K562 (cell line): ENCODE results near the gene ATP6V0A4.

Experiments used
- EHMT2 ChIP-seq: fragments of 450-650 bp; IDR thresholded peaks from 2 replicates; pipeline ENCODE4 v1.6.1; 2018; ENCODE audit warnings: antibody characterized with exemption
- ETV1 ChIP-seq: fragments of 450-650 bp; conservative IDR thresholded peaks from 2 replicates; pipeline ENCODE4 v1.6.1; 2016; ENCODE audit warnings: missing genetic modification characterization, control low read depth, low read depth, missing compliant biosample characterization
- EZH2 ChIP-seq: IDR thresholded peaks from 2 replicates; pipeline ENCODE4 v1.6.1; 2012; ENCODE audit warnings: low read depth, mild to moderate bottlenecking, inconsistent platforms, low read length, borderline replicate concordance
- TAF1 ChIP-seq: IDR thresholded peaks from 2 replicates; pipeline ENCODE4 v1.6.1; 2011; ENCODE audit warnings: mild to moderate bottlenecking, low read length, moderate library complexity; ENCODE audit not compliant: insufficient read depth, control insufficient read depth, severe bottlenecking; ENCODE audit errors: extremely low read depth
- ZKSCAN8 ChIP-seq: fragments of 200-800 bp; sonication (Bioruptor generic); IDR thresholded peaks from 2 replicates; pipeline ENCODE4 v1.6.1; 2016; ENCODE audit warnings: missing genetic modification characterization, missing compliant biosample characterization
- ZNF263 ChIP-seq: sonication (generic); formaldehyde crosslinking; IDR thresholded peaks from 2 replicates; pipeline ENCODE4 v1.8.0; 2022; ENCODE audit warnings: mild to moderate bottlenecking, missing genetic modification reagents, borderline replicate concordance
- ZZZ3 ChIP-seq: fragments of 450-650 bp; IDR thresholded peaks from 2 replicates; pipeline ENCODE4 v1.6.1; 2016; ENCODE audit warnings: antibody characterized with exemption, mild to moderate bottlenecking, moderate library complexity
- TF ChIP-seq, protein P1 (sequence below), 3 experiments: IDR thresholded peaks in 2 of 3; conservative IDR thresholded peaks in 1 of 3; 2 replicates each; pipeline ENCODE4 v1.5.1; 2011 to 2012; ENCODE audit warnings: low read length in 3 of 3, mild to moderate bottlenecking in 3 of 3, control low read depth in 2 of 3, improper control_type of control experiment in 1 of 3, inconsistent platforms in 1 of 3, low read depth in 1 of 3, mixed read lengths in 1 of 3, moderate library complexity in 1 of 3; ENCODE audit not compliant: insufficient read depth in 2 of 3
- TF ChIP-seq, protein P2 (sequence below), 2 experiments: fragments of 450-650 bp; formaldehyde crosslinking in 1 of 2; IDR thresholded peaks; 2 replicates each; pipeline versions ENCODE4 v1.4.0 to v1.6.1; 2014 to 2020; ENCODE audit warnings: mild to moderate bottlenecking in 2 of 2, borderline replicate concordance in 1 of 2, low read depth in 1 of 2
- TF ChIP-seq, protein P3 (sequence below): sonication (generic); formaldehyde crosslinking; IDR thresholded peaks from 2 replicates; pipeline ENCODE4 v1.5.0; 2020; ENCODE audit warnings: missing genetic modification reagents

DNA sequence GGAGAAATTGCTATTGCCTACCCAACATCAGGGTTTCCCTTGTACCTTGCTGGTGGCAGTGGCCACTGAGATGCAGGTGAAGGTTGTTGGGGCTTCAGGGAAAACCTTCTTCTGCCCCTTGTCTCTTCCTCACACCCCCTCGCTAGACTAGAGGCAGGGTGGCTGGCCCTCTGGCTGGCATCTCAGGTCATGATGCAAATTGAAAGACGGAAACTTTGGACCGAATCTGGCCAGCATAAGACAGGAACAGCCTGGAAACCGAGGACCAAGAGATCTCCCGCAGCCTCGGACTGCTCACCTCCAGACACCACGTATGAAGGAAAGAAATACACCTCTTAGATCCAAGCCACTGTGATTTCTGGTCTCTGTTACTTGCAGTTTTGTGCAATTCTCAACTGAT lies 99.7 kb downstream of the ATP6V0A4 start:
- TF ChIP-seq, protein P1, sequence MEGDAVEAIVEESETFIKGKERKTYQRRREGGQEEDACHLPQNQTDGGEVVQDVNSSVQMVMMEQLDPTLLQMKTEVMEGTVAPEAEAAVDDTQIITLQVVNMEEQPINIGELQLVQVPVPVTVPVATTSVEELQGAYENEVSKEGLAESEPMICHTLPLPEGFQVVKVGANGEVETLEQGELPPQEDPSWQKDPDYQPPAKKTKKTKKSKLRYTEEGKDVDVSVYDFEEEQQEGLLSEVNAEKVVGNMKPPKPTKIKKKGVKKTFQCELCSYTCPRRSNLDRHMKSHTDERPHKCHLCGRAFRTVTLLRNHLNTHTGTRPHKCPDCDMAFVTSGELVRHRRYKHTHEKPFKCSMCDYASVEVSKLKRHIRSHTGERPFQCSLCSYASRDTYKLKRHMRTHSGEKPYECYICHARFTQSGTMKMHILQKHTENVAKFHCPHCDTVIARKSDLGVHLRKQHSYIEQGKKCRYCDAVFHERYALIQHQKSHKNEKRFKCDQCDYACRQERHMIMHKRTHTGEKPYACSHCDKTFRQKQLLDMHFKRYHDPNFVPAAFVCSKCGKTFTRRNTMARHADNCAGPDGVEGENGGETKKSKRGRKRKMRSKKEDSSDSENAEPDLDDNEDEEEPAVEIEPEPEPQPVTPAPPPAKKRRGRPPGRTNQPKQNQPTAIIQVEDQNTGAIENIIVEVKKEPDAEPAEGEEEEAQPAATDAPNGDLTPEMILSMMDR (IDR thresholded peaks at IDR 0.05 in 2 of 3, conservative IDR thresholded peaks at IDR 0.05 in 1 of 3; ENCODE audit: insufficient read depth in 2 of 3, low read depth in 1 of 3, low read length in 3 of 3), result no peak
- no peak for TF ChIP-seq EZH2
- TF ChIP-seq ZZZ3, result no peak
- no peak for TF ChIP-seq EHMT2
- TF ChIP-seq ZKSCAN8, result no peak
- TF ChIP-seq ZNF263 (CRISPR knock-in tag), result no peak
- no peak for TF ChIP-seq ETV1 (tag)
- TF ChIP-seq, protein P2, sequence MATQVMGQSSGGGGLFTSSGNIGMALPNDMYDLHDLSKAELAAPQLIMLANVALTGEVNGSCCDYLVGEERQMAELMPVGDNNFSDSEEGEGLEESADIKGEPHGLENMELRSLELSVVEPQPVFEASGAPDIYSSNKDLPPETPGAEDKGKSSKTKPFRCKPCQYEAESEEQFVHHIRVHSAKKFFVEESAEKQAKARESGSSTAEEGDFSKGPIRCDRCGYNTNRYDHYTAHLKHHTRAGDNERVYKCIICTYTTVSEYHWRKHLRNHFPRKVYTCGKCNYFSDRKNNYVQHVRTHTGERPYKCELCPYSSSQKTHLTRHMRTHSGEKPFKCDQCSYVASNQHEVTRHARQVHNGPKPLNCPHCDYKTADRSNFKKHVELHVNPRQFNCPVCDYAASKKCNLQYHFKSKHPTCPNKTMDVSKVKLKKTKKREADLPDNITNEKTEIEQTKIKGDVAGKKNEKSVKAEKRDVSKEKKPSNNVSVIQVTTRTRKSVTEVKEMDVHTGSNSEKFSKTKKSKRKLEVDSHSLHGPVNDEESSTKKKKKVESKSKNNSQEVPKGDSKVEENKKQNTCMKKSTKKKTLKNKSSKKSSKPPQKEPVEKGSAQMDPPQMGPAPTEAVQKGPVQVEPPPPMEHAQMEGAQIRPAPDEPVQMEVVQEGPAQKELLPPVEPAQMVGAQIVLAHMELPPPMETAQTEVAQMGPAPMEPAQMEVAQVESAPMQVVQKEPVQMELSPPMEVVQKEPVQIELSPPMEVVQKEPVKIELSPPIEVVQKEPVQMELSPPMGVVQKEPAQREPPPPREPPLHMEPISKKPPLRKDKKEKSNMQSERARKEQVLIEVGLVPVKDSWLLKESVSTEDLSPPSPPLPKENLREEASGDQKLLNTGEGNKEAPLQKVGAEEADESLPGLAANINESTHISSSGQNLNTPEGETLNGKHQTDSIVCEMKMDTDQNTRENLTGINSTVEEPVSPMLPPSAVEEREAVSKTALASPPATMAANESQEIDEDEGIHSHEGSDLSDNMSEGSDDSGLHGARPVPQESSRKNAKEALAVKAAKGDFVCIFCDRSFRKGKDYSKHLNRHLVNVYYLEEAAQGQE (IDR thresholded peaks at IDR 0.05; ENCODE audit: borderline replicate concordance), result no peak
- TF ChIP-seq, protein P2 (CRISPR knock-in tag; IDR thresholded peaks at IDR 0.05; ENCODE audit: low read depth), result no peak
- no peak for TF ChIP-seq TAF1
- TF ChIP-seq, protein P3, sequence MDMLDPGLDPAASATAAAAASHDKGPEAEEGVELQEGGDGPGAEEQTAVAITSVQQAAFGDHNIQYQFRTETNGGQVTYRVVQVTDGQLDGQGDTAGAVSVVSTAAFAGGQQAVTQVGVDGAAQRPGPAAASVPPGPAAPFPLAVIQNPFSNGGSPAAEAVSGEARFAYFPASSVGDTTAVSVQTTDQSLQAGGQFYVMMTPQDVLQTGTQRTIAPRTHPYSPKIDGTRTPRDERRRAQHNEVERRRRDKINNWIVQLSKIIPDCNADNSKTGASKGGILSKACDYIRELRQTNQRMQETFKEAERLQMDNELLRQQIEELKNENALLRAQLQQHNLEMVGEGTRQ (CRISPR knock-in tag), result no peak
